H9 (cell line): ENCODE measurements around the gene ACYP2. TPM values are rescaled to one million over a fixed set of nuclear protein-coding genes. Genes with fewer than 3 reads are reported as not detected.

Experiments
- DNase-seq: peaks from one replicate; pipeline ENCODE4 v3.0.0-alpha.2; 2017
- H2AFZ ChIP-seq: one replicate; pipeline ENCODE4 v1.6.1; 2013; ENCODE audit warnings: mild to moderate bottlenecking, low read length, control low read depth, moderate library complexity
- H2AK5ac ChIP-seq: 2 replicates; pipeline ENCODE4 v1.6.1; 2013; ENCODE audit warnings: low read length, control low read depth, mixed read lengths; ENCODE audit not compliant: insufficient read length
- H2BK120ac ChIP-seq: one replicate; pipeline ENCODE4 v1.6.1; 2013; ENCODE audit warnings: low read depth, mild to moderate bottlenecking, low read length, control low read depth, inconsistent platforms; ENCODE audit not compliant: poor library complexity, severe bottlenecking
- H2BK12ac ChIP-seq: 2 replicates; pipeline ENCODE4 v1.6.1; 2013; ENCODE audit warnings: low read length, control low read depth, mixed read lengths, low read depth; ENCODE audit not compliant: insufficient read length
- H2BK15ac ChIP-seq: 2 replicates; pipeline ENCODE4 v1.6.1; 2013; ENCODE audit warnings: low read depth, low read length, control low read depth
- H2BK20ac ChIP-seq: one replicate; pipeline ENCODE4 v1.6.1; 2013; ENCODE audit warnings: low read depth, mild to moderate bottlenecking, low read length, control low read depth, inconsistent platforms; ENCODE audit not compliant: poor library complexity, severe bottlenecking
- H2BK5ac ChIP-seq: 2 replicates; pipeline ENCODE4 v1.6.1; 2013; ENCODE audit warnings: low read length, control low read depth, mixed read lengths; ENCODE audit not compliant: insufficient read length
- H3K14ac ChIP-seq: 2 replicates; pipeline ENCODE4 v1.6.1; 2013; ENCODE audit warnings: low read length, control low read depth; ENCODE audit not compliant: insufficient read depth
- H3K18ac ChIP-seq: 2 replicates; pipeline ENCODE4 v1.6.1; 2013; ENCODE audit warnings: low read depth, mild to moderate bottlenecking, mixed read lengths, low read length, control low read depth; ENCODE audit not compliant: insufficient read length
- H3K23ac ChIP-seq: 2 replicates; pipeline ENCODE4 v1.6.1; 2013; ENCODE audit warnings: low read length, control low read depth, mixed read lengths, low read depth; ENCODE audit not compliant: insufficient read length
- H3K23me2 ChIP-seq: 2 replicates; pipeline ENCODE4 v1.6.1; 2013; ENCODE audit warnings: low read depth, mild to moderate bottlenecking, mixed read lengths, low read length, control low read depth; ENCODE audit not compliant: insufficient read length, poor library complexity, severe bottlenecking
- H3K27ac ChIP-seq: 2 replicates; pipeline ENCODE4 v1.5.1; 2013; ENCODE audit warnings: low read length, control low read depth, mixed read lengths, low read depth; ENCODE audit not compliant: insufficient read length
- H3K27me3 ChIP-seq: 2 replicates; pipeline ENCODE4 v1.6.1; 2013; ENCODE audit warnings: low read length, control low read depth, inconsistent platforms; ENCODE audit not compliant: insufficient read depth
- H3K4ac ChIP-seq: 2 replicates; pipeline ENCODE4 v1.6.1; 2013; ENCODE audit warnings: low read depth, mild to moderate bottlenecking, control low read depth, inconsistent platforms, low read length, moderate library complexity
- H3K4me1 ChIP-seq: 2 replicates; pipeline ENCODE4 v1.6.1; 2013; ENCODE audit warnings: low read length, control low read depth, inconsistent platforms; ENCODE audit not compliant: insufficient read depth
- H3K4me2 ChIP-seq: 2 replicates; pipeline ENCODE4 v1.6.1; 2013; ENCODE audit warnings: low read length, control low read depth, mixed read lengths; ENCODE audit not compliant: insufficient read length, insufficient read depth
- H3K56ac ChIP-seq: 2 replicates; pipeline ENCODE4 v1.6.1; 2013; ENCODE audit warnings: low read depth, mild to moderate bottlenecking, mixed read lengths, low read length, control low read depth; ENCODE audit not compliant: insufficient read length
- H3K79me1 ChIP-seq: 2 replicates; pipeline ENCODE4 v1.6.1; 2013; ENCODE audit warnings: low read depth, mild to moderate bottlenecking, moderate library complexity, low read length, control low read depth, inconsistent platforms; ENCODE audit not compliant: insufficient read depth, poor library complexity, severe bottlenecking
- H3K79me2 ChIP-seq: 2 replicates; pipeline ENCODE4 v1.6.1; 2013; ENCODE audit warnings: low read length, control low read depth, inconsistent platforms; ENCODE audit not compliant: insufficient read depth
- H3K9ac ChIP-seq: 2 replicates; pipeline ENCODE4 v1.6.1; 2013; ENCODE audit warnings: low read length, control low read depth, mixed read lengths; ENCODE audit not compliant: insufficient read length; ENCODE audit errors: extremely low read depth
- H3K9me3 ChIP-seq: one replicate; pipeline ENCODE4 v1.6.1; 2013; ENCODE audit warnings: low read depth, low read length, inconsistent platforms; ENCODE audit not compliant: control insufficient read depth
- H3T11ph ChIP-seq: one replicate; pipeline ENCODE4 v1.6.1; 2013; ENCODE audit warnings: mild to moderate bottlenecking, low read length, control low read depth, inconsistent platforms
- H4K20me1 ChIP-seq: one replicate; pipeline ENCODE4 v1.6.1; 2013; ENCODE audit not compliant: control insufficient read depth, insufficient read length, insufficient read depth
- H4K5ac ChIP-seq: 2 replicates; pipeline ENCODE4 v1.6.1; 2013; ENCODE audit warnings: low read depth, mild to moderate bottlenecking, mixed read lengths, low read length, control low read depth; ENCODE audit not compliant: insufficient read length
- H4K8ac ChIP-seq: replicated peaks from 2 replicates; pipeline ENCODE4 v1.6.1; 2013; ENCODE audit warnings: low read length, control low read depth, mixed read lengths, low read depth; ENCODE audit not compliant: insufficient read length
- H4K91ac ChIP-seq: 2 replicates; pipeline ENCODE4 v1.6.1; 2013; ENCODE audit warnings: low read depth, mild to moderate bottlenecking, moderate library complexity, mixed read lengths, low read length, control low read depth; ENCODE audit not compliant: insufficient read length
- H3K27ac Mint-ChIP-seq, 3 experiments: 2 replicates in 2 of 3; 3 replicates in 1 of 3; pipeline ENCODE4 v1.8.0; 2020 to 2021; ENCODE audit warnings: mixed read lengths in 3 of 3, mild to moderate bottlenecking in 1 of 3, moderate library complexity in 1 of 3
- H3K27me3 Mint-ChIP-seq: 2 replicates; pipeline ENCODE4 v1.8.0; 2021; ENCODE audit warnings: low read depth, mild to moderate bottlenecking, moderate library complexity, mixed read lengths
- H3K36me3 Mint-ChIP-seq, 3 experiments: 2 replicates in 2 of 3; 3 replicates in 1 of 3; pipeline ENCODE4 v1.8.0; 2020 to 2021; ENCODE audit warnings: low read depth in 3 of 3, mixed read lengths in 3 of 3; ENCODE audit not compliant: insufficient read depth in 1 of 3
- H3K4me1 Mint-ChIP-seq, 2 experiments: 2 replicates each; pipeline ENCODE4 v1.8.0; 2020; ENCODE audit warnings: mixed read lengths in 2 of 2
- H3K4me3 Mint-ChIP-seq, 2 experiments: 2 replicates in 1 of 2; 3 replicates in 1 of 2; pipeline ENCODE4 v1.8.0; 2020 to 2021; ENCODE audit warnings: mild to moderate bottlenecking in 2 of 2, mixed read lengths in 2 of 2, moderate library complexity in 1 of 2
- H3K9me3 Mint-ChIP-seq, 2 experiments: 2 replicates in 1 of 2; 3 replicates in 1 of 2; pipeline ENCODE4 v1.8.0; 2020; ENCODE audit warnings: mild to moderate bottlenecking in 2 of 2, mixed read lengths in 2 of 2, moderate library complexity in 1 of 2
- WGBS: extraction: QIAGEN DNeasy Blood & Tissue Kit; methylation state at CpG from one replicate; pipeline ENCODE4 v1.1.7; 2013; ENCODE audit warnings: missing lambda C conversion rate, low lambda C conversion rate, mixed read lengths; ENCODE audit not compliant: insufficient read length; ENCODE audit errors: extremely low coverage; 5-methylcytosine and 5-hydroxymethylcytosine counted together
- total RNA-seq: library from RNA; stranded (reverse); gene quantifications from 2 replicates; pipeline ENCODE4 v1.2.1, GENCODE V29; 2021
- TF ChIP-seq, protein P1 (sequence below): fragments of 200-600 bp; sonication (generic); conservative IDR thresholded peaks from 3 replicates; pipeline ENCODE4 v1.8.0; 2021; ENCODE audit warnings: antibody characterized with exemption, mild to moderate bottlenecking

ACYP2 gene
- total RNA-seq, 1 experiment from 2014 or later: 3.2 TPM

DNA sequence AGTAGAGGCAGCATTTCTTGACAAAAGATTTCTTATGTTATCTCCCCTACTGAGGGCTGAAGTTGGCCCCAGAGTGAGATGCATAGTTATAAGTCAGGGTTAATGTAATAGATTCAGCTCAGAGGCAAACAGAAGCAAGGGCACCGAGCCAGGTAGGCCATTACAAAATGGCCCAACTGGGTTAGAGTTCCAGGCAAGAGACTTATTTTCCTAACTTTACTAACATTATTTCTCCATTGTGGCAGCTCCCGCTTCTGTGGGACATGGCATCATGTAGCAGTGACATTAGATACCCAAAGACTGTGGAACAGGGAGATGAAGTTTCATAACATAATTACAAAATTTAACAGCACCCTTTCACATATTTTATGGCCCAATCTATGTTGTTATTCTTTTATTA, 113.5 kb downstream of the ACYP2 start:
- no peaks in the 10 kb centered on the region; the same call in 1 of the 2 replicates for H3K27me3 Mint-ChIP-seq
- H3K4me1 Mint-ChIP-seq: peaks cover 5 to 8% of the 10 kb centered on the region in 2 experiments; a peak in 3 of 4 replicates
- Histone ChIP-seq H3K4ac (no peak overlapping the region), H2BK20ac (no peak overlapping the region), H2AK5ac (no peak overlapping the region), H3K27ac (no peak overlapping the region), H3K79me1 (no peaks in the 10 kb centered on the region), H3K14ac (no peak overlapping the region), H2BK5ac (no peak overlapping the region), H3K79me2 (no peaks in the 10 kb centered on the region), H2AFZ (no peak overlapping the region), H3K23me2 (no peaks in the 10 kb centered on the region), H4K5ac (no peak overlapping the region), H2BK120ac (no peak overlapping the region), H3K4me2 (no peak overlapping the region), H3T11ph (no peak overlapping the region), H2BK15ac (no peak overlapping the region), H3K18ac (no peak overlapping the region), H3K23ac (no peak overlapping the region), H4K8ac (no peak overlapping the region), H3K56ac (no peak overlapping the region), H3K9ac (no peak overlapping the region), H4K91ac (no peak overlapping the region), H2BK12ac (no peak overlapping the region), H3K4me1 (peaks cover 4% of the 10 kb centered on the region; the same call in 1 of the 2 replicates), H3K9me3 (no peaks in the 10 kb centered on the region), H3K27me3 (no peaks in the 10 kb centered on the region), H4K20me1 (no peaks in the 10 kb centered on the region)
- no peak overlapping the region; a peak in 1 of 7 replicates for H3K27ac Mint-ChIP-seq
- no peak for DNase-seq
- H3K9me3 Mint-ChIP-seq: peaks cover 0 to 3% of the 10 kb centered on the region in 2 experiments; a peak in 2 of 5 replicates
- H3K4me3 Mint-ChIP-seq: no peak overlapping the region
- TF ChIP-seq, protein P1, sequence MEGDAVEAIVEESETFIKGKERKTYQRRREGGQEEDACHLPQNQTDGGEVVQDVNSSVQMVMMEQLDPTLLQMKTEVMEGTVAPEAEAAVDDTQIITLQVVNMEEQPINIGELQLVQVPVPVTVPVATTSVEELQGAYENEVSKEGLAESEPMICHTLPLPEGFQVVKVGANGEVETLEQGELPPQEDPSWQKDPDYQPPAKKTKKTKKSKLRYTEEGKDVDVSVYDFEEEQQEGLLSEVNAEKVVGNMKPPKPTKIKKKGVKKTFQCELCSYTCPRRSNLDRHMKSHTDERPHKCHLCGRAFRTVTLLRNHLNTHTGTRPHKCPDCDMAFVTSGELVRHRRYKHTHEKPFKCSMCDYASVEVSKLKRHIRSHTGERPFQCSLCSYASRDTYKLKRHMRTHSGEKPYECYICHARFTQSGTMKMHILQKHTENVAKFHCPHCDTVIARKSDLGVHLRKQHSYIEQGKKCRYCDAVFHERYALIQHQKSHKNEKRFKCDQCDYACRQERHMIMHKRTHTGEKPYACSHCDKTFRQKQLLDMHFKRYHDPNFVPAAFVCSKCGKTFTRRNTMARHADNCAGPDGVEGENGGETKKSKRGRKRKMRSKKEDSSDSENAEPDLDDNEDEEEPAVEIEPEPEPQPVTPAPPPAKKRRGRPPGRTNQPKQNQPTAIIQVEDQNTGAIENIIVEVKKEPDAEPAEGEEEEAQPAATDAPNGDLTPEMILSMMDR: no peak
- H3K36me3 Mint-ChIP-seq: peaks cover 0 to 4% (median 2%) of the 10 kb centered on the region in 3 experiments; a peak in 4 of 7 replicates
- no CpG with 5 or more reads among the region's 2 CpGs for WGBS
